GM20000 (cell line): ENCODE results near the gene ESYT2.

Experiments
- DNase-seq: peaks from one replicate; pipeline ENCODE4 v3.0.0; 2012; ENCODE audit warnings: low spot score
- TF ChIP-seq, protein P1 (sequence below): IDR thresholded peaks from 2 replicates; pipeline ENCODE4 v1.5.1; 2012; ENCODE audit warnings: mild to moderate bottlenecking, control low read depth; ENCODE audit errors: extremely low read depth, missing control alignments

Gene ESYT2

GRCh38 chr7:158789842-158790241 lies 39.5 kb downstream of the ESYT2 start:
- no peak for DNase-seq

DNA sequence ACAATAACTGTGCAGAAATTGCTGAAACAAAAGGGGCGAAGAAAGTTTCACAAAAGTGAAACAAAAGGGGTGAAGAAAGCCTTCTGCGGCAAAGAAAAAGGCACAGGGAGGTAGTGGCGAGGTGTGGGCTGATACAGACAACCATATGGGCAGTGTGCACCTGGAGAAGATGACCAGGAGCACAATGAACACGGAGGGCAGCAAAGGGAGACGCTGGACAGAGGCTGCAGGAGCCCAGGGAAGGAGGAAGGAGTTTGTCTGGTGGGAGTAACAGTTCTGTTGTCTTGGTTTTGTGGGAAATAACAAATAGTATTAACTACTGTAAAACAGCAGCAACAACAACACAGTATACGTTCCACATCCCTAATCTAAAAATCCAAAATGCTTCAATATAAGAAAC lies 42.4 kb downstream of the ESYT2 start:
- no peak for DNase-seq

More at GRCh38 chr7:158789842-158790241, 39.5 kb downstream of the ESYT2 start:
- TF ChIP-seq, protein P1, sequence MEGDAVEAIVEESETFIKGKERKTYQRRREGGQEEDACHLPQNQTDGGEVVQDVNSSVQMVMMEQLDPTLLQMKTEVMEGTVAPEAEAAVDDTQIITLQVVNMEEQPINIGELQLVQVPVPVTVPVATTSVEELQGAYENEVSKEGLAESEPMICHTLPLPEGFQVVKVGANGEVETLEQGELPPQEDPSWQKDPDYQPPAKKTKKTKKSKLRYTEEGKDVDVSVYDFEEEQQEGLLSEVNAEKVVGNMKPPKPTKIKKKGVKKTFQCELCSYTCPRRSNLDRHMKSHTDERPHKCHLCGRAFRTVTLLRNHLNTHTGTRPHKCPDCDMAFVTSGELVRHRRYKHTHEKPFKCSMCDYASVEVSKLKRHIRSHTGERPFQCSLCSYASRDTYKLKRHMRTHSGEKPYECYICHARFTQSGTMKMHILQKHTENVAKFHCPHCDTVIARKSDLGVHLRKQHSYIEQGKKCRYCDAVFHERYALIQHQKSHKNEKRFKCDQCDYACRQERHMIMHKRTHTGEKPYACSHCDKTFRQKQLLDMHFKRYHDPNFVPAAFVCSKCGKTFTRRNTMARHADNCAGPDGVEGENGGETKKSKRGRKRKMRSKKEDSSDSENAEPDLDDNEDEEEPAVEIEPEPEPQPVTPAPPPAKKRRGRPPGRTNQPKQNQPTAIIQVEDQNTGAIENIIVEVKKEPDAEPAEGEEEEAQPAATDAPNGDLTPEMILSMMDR: no peak

GRCh38 chr7:158784270-158784669 lies 45.0 kb downstream of the ESYT2 start:
- no peak for DNase-seq

More for the DNA sequence above, 42.4 kb downstream of the ESYT2 start:
- TF ChIP-seq, protein P1: no peak

GRCh38 chr7:158783595-158783994 lies 45.7 kb downstream of the ESYT2 start:
- no peak for DNase-seq
- TF ChIP-seq, protein P1: no peak

More at GRCh38 chr7:158784270-158784669, 45.0 kb downstream of the ESYT2 start:
- TF ChIP-seq, protein P1: no peak

- no peak for DNase-seq
- TF ChIP-seq, protein P1: no peak
Measured at GRCh38 chr7:158782761-158783401, 46.4 kb downstream of the ESYT2 start.

GRCh38 chr7:158781974-158782664 lies 47.2 kb downstream of the ESYT2 start:
- TF ChIP-seq, protein P1: no peak
- DNase-seq: no peak

- TF ChIP-seq, protein P1: no peak
- DNase-seq: no peak
Measured at GRCh38 chr7:158781217-158781973, 47.9 kb downstream of the ESYT2 start.
